Activated naive CD4-positive, alpha-beta T cell treated with anti-CD3 and anti-CD28 coated beads for 36 hours (primary cell): Measurements from ENCODE around the gene STX1B. TPM values are rescaled to one million over a fixed set of nuclear protein-coding genes. Genes with fewer than 3 reads are reported as not detected.
"Not testable (repeated sequence)": the region's sequence is repeated elsewhere in the genome, so short reads cannot be mapped to it uniquely, and the experiment has no call there.

Source experiments
- CTCF ChIA-PET: fragments of 350-600 bp; sonication (Branson Sonifier 250); formaldehyde crosslinking; loops from one replicate; lab custom pipeline; 2021; ENCODE audit warnings: antibody characterized with exemption; lab: Charles Lee
- DNase-seq: peaks from one replicate; pipeline ENCODE4 v3.0.0-alpha.2; 2020
- H3K27ac Mint-ChIP-seq: one replicate; pipeline ENCODE4 v1.8.0; 2021; ENCODE audit warnings: mild to moderate bottlenecking, mixed read lengths
- H3K27me3 Mint-ChIP-seq: one replicate; pipeline ENCODE4 v1.8.0; 2021; ENCODE audit warnings: low read depth, mixed read lengths
- H3K36me3 Mint-ChIP-seq: one replicate; pipeline ENCODE4 v1.8.0; 2021; ENCODE audit warnings: low read depth, mixed read lengths
- H3K4me1 Mint-ChIP-seq: one replicate; pipeline ENCODE4 v1.8.0; 2021; ENCODE audit warnings: low read depth, mixed read lengths
- H3K4me3 Mint-ChIP-seq: one replicate; pipeline ENCODE4 v1.8.0; 2021; ENCODE audit warnings: mild to moderate bottlenecking, moderate library complexity, mixed read lengths
- H3K9me3 Mint-ChIP-seq: one replicate; pipeline ENCODE4 v1.8.0; 2021; ENCODE audit warnings: mixed read lengths
- intact Hi-C: fragments of 100-400 bp; cut with micrococcal nuclease; formaldehyde crosslinking; loops from one replicate; pipeline ENCODE4 v1.15.1; 2023
- total RNA-seq, 2 experiments: library from RNA; stranded (reverse); gene quantifications; one replicate each; pipeline ENCODE4 v1.2.3, GENCODE V29; 2021

Gene STX1B
- total RNA-seq, 2 experiments from 2014 or later: 0.69 to 0.72 TPM

- intact Hi-C loops: no loop called here
- no peak for DNase-seq
- no peak overlapping the region for H3K27ac Mint-ChIP-seq
- CTCF ChIA-PET: no interaction called here
- peak overlapping the region; percentile 0 for H3K4me3 Mint-ChIP-seq
- peaks cover 8% of the 10 kb centered on the region for H3K36me3 Mint-ChIP-seq
- no peaks in the 10 kb centered on the region for H3K9me3 Mint-ChIP-seq
- H3K4me1 Mint-ChIP-seq: peaks cover 19% of the 10 kb centered on the region
- H3K27me3 Mint-ChIP-seq: no peaks in the 10 kb centered on the region
Measured at GRCh38 chr16:31031276-31031675, 20.8 kb upstream of the STX1B start.

- no peak overlapping the region for H3K4me3 Mint-ChIP-seq
- DNase-seq: no peak
- intact Hi-C loops: no loop called here
- peaks cover 9% of the 10 kb centered on the region for H3K4me1 Mint-ChIP-seq
- H3K9me3 Mint-ChIP-seq: no peaks in the 10 kb centered on the region
- H3K27me3 Mint-ChIP-seq: no peaks in the 10 kb centered on the region
- H3K27ac Mint-ChIP-seq: no peak overlapping the region
- H3K36me3 Mint-ChIP-seq: peaks cover 5% of the 10 kb centered on the region
- CTCF ChIA-PET: no interaction called here
Measured at GRCh38 chr16:31029272-31029671, 18.8 kb upstream of the STX1B start.

- Mint-ChIP-seq H3K27me3 (no peaks in the 10 kb centered on the region), H3K4me1 (peaks cover 2% of the 10 kb centered on the region), H3K36me3 (no peaks in the 10 kb centered on the region), H3K27ac (no peak overlapping the region), H3K9me3 (no peaks in the 10 kb centered on the region), H3K4me3 (no peak overlapping the region)
- intact Hi-C loops: no loop called here
- no peak for DNase-seq
- CTCF ChIA-PET: no interaction called here
Measured at GRCh38 chr16:31025339-31025738, 14.9 kb upstream of the STX1B start.

- H3K27me3 Mint-ChIP-seq: no peaks in the 10 kb centered on the region
- CTCF ChIA-PET: interaction anchor here (0.7 to 1.8 kb wide), 2 partner anchors 38 to 363 kb away, joined by 4 to 6 read pairs; no protein-coding TSS in a partner anchor
- H3K27ac Mint-ChIP-seq: no peak overlapping the region
- peaks cover 2% of the 10 kb centered on the region for H3K4me1 Mint-ChIP-seq
- DNase-seq: no peak
- no peak overlapping the region for H3K4me3 Mint-ChIP-seq
- no peaks in the 10 kb centered on the region for H3K9me3 Mint-ChIP-seq
- no peaks in the 10 kb centered on the region for H3K36me3 Mint-ChIP-seq
- intact Hi-C loops: no loop called here
Measured at GRCh38 chr16:31023627-31024226, 13.3 kb upstream of the STX1B start.

- CTCF ChIA-PET: interaction anchor here (0.7 to 1.8 kb wide), 2 partner anchors 37 to 363 kb away, joined by 4 to 6 read pairs; no protein-coding TSS in a partner anchor
Measured at GRCh38 chr16:31023252-31023602, 12.8 kb upstream of the STX1B start.

GRCh38 chr16:31022544-31023251, 12.3 kb upstream of the STX1B start:
- H3K9me3 Mint-ChIP-seq: no peaks in the 10 kb centered on the region
- no peaks in the 10 kb centered on the region for H3K27me3 Mint-ChIP-seq
- no peak overlapping the region for H3K27ac Mint-ChIP-seq
- DNase-seq: no peak
- no peaks in the 10 kb centered on the region for H3K36me3 Mint-ChIP-seq
- intact Hi-C loops: no loop called here
- H3K4me3 Mint-ChIP-seq: no peak overlapping the region
- H3K4me1 Mint-ChIP-seq: peaks cover 2% of the 10 kb centered on the region
- CTCF ChIA-PET: interaction anchor here (0.7 to 1.8 kb wide), 2 partner anchors 37 to 364 kb away, joined by 4 to 6 read pairs; no protein-coding TSS in a partner anchor

More at GRCh38 chr16:31023252-31023602, 12.8 kb upstream of the STX1B start:
- intact Hi-C loops: no loop called here
- H3K4me1 Mint-ChIP-seq: peaks cover 2% of the 10 kb centered on the region
- no peak for DNase-seq
- no peaks in the 10 kb centered on the region for H3K27me3 Mint-ChIP-seq
- no peak overlapping the region for H3K4me3 Mint-ChIP-seq
- no peaks in the 10 kb centered on the region for H3K9me3 Mint-ChIP-seq
- H3K36me3 Mint-ChIP-seq: no peaks in the 10 kb centered on the region
- no peak overlapping the region for H3K27ac Mint-ChIP-seq

- no peak for DNase-seq
- intact Hi-C loops: no loop called here
- Mint-ChIP-seq H3K27me3 (peaks cover 2% of the 10 kb centered on the region), H3K9me3 (no peaks in the 10 kb centered on the region), H3K4me3 (no peak overlapping the region), H3K4me1 (peaks cover 2% of the 10 kb centered on the region), H3K36me3 (no peaks in the 10 kb centered on the region), H3K27ac (no peak overlapping the region)
- CTCF ChIA-PET: interaction anchor here (0.6 kb wide), 1 partner anchor 190 kb away, joined by 3 read pairs; no protein-coding TSS in a partner anchor
Measured at GRCh38 chr16:31020536-31020935, 10.1 kb upstream of the STX1B start.

GRCh38 chr16:31017756-31018155, 7.3 kb upstream of the STX1B start:
- H3K9me3 Mint-ChIP-seq, H3K36me3 Mint-ChIP-seq, H3K4me3 Mint-ChIP-seq, H3K27me3 Mint-ChIP-seq, H3K27ac Mint-ChIP-seq, intact Hi-C loops, CTCF ChIA-PET, H3K4me1 Mint-ChIP-seq, DNase-seq: not testable (repeated sequence)

GRCh38 chr16:31016018-31016417, 5.6 kb upstream of the STX1B start:
- peaks cover 7% of the 10 kb centered on the region for H3K27me3 Mint-ChIP-seq
- CTCF ChIA-PET: interaction anchor here (0.5 kb wide), 1 partner anchor 141 kb away, joined by 3 read pairs; no protein-coding TSS in a partner anchor
- H3K27ac Mint-ChIP-seq: no peak overlapping the region

GRCh38 chr16:31013292-31013691, 2.9 kb upstream of the STX1B start:
- intact Hi-C loops, H3K9me3 Mint-ChIP-seq, CTCF ChIA-PET, H3K4me3 Mint-ChIP-seq, H3K36me3 Mint-ChIP-seq, H3K27ac Mint-ChIP-seq, H3K27me3 Mint-ChIP-seq, DNase-seq: not testable (repeated sequence)
- peaks cover 12% of the 10 kb centered on the region for H3K4me1 Mint-ChIP-seq

More at GRCh38 chr16:31016018-31016417, 5.6 kb upstream of the STX1B start:
- DNase-seq: no peak
- peaks cover 4% of the 10 kb centered on the region for H3K4me1 Mint-ChIP-seq
- H3K4me3 Mint-ChIP-seq: no peak overlapping the region
- no peaks in the 10 kb centered on the region for H3K36me3 Mint-ChIP-seq
- no peaks in the 10 kb centered on the region for H3K9me3 Mint-ChIP-seq
- intact Hi-C loops: no loop called here

- H3K36me3 Mint-ChIP-seq, H3K4me3 Mint-ChIP-seq, DNase-seq, H3K27me3 Mint-ChIP-seq, H3K27ac Mint-ChIP-seq, intact Hi-C loops, H3K9me3 Mint-ChIP-seq: not testable (repeated sequence)
- CTCF ChIA-PET: interaction anchor here (0.7 kb wide), 1 partner anchor 70 kb away, joined by 3 read pairs; no protein-coding TSS in a partner anchor
- H3K4me1 Mint-ChIP-seq: peaks cover 12% of the 10 kb centered on the region
Measured at GRCh38 chr16:31011815-31012214, 1.4 kb upstream of the STX1B start.

- Mint-ChIP-seq H3K27ac (no peak overlapping the region), H3K9me3 (no peaks in the 10 kb centered on the region), H3K4me1 (peaks cover 12% of the 10 kb centered on the region), H3K27me3 (peaks cover 2% of the 10 kb centered on the region), H3K36me3 (no peaks in the 10 kb centered on the region), H3K4me3 (peak overlapping the region; percentile 64)
- DNase-seq: no peak
- intact Hi-C loops: no loop called here
- CTCF ChIA-PET: no interaction called here
Measured at GRCh38 chr16:31009894-31010584, 399 bp downstream of the STX1B start.
